WERI-Rb-1 (cell line): Measurements from ENCODE around the gene DTD1.

ENCODE experiments used
- DNase-seq: peaks from one replicate; pipeline ENCODE4 v3.0.0-alpha.2; 2020
- H3K27ac ChIP-seq: fragments of 250-450 bp; sonication (Bioruptor Pico); 2 replicates; pipeline ENCODE4 v1.5.1; 2020; ENCODE audit warnings: mild to moderate bottlenecking, moderate library complexity
- H3K27me3 ChIP-seq: fragments of 250-450 bp; sonication (Bioruptor Pico); 2 replicates; pipeline ENCODE4 v1.5.1; 2021; ENCODE audit warnings: mild to moderate bottlenecking, low read depth, moderate library complexity; ENCODE audit not compliant: insufficient read depth, severe bottlenecking
- H3K36me3 ChIP-seq: fragments of 250-450 bp; sonication (Bioruptor Pico); 2 replicates; pipeline ENCODE4 v1.5.1; 2020; ENCODE audit warnings: mild to moderate bottlenecking, moderate library complexity
- H3K4me3 ChIP-seq: 2 replicates; pipeline ENCODE4 v1.5.1; 2011; ENCODE audit warnings: low read depth, mild to moderate bottlenecking, control low read depth, low read length
- H3K9me3 ChIP-seq: fragments of 250-450 bp; sonication (Bioruptor Pico); 2 replicates; pipeline ENCODE4 v1.5.1; 2021; ENCODE audit warnings: mild to moderate bottlenecking, moderate library complexity; ENCODE audit not compliant: severe bottlenecking
- TF ChIP-seq, protein P1 (sequence below): IDR thresholded peaks from 2 replicates; pipeline ENCODE4 v1.5.1; 2011; ENCODE audit warnings: low read depth, mild to moderate bottlenecking, control low read depth, inconsistent platforms, low read length

The DTD1 gene

DNA sequence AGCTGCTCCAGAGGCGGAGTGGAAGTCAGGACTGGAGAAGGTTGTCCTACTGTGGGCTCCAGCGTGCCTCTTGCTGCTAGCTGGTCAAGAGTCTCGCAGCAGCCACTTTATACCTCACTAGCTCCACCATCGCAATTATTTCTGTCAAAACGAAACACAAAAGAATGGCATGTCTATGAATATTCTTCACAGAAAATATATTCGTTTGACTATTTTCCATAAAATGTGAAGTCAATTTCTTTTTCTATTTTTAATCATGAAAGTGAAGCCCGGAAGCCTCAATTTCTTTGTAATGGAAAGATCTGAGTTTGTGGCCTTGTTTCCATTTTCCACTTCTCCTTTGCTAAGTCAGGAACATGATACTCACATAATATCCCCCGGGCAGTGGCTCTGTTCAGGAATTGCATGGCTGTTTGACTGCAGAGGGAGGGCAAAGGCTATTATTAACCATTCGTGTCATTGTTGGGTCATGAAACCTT, 51.7 kb downstream of the DTD1 start:
- no peaks in the 10 kb centered on the region for H3K36me3 ChIP-seq
- no peaks in the 10 kb centered on the region for H3K27me3 ChIP-seq
- DNase-seq = no peak
- H3K9me3 ChIP-seq = no peaks in the 10 kb centered on the region
- TF ChIP-seq, protein P1, sequence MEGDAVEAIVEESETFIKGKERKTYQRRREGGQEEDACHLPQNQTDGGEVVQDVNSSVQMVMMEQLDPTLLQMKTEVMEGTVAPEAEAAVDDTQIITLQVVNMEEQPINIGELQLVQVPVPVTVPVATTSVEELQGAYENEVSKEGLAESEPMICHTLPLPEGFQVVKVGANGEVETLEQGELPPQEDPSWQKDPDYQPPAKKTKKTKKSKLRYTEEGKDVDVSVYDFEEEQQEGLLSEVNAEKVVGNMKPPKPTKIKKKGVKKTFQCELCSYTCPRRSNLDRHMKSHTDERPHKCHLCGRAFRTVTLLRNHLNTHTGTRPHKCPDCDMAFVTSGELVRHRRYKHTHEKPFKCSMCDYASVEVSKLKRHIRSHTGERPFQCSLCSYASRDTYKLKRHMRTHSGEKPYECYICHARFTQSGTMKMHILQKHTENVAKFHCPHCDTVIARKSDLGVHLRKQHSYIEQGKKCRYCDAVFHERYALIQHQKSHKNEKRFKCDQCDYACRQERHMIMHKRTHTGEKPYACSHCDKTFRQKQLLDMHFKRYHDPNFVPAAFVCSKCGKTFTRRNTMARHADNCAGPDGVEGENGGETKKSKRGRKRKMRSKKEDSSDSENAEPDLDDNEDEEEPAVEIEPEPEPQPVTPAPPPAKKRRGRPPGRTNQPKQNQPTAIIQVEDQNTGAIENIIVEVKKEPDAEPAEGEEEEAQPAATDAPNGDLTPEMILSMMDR = no peak
- no peak overlapping the region for H3K4me3 ChIP-seq
- H3K27ac ChIP-seq = no peak overlapping the region

DNA sequence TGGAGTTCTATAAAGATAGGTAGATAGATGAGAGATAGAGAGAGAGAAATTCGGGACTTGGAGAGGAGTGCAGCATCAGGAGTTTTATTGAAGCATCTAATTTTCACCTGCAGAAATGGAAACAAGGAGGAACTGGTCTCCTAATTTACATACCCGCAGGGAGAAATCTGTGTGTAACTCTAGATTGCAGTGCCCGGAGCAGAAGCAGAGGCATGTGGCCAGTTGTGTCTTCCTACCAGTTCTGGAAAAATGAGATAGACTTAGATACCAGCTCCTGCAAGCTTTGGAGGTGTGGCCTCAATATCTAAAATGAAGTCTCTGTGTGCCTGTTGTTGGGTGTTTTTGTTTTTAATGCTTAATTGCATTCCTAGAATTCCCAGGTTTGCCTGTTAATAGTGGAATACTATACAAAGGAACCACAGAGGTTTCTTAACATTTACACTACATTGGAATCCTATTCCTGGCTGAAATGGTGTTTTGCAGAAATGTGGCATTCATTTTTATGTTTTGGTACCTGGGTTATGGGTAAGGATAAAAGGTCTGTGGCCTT, 57.4 kb downstream of the DTD1 start:
- no peak overlapping the region for H3K4me3 ChIP-seq
- no peaks in the 10 kb centered on the region for H3K36me3 ChIP-seq
- H3K27me3 ChIP-seq = no peaks in the 10 kb centered on the region
- no peaks in the 10 kb centered on the region for H3K9me3 ChIP-seq
- H3K27ac ChIP-seq = no peak overlapping the region
- DNase-seq = no peak
- TF ChIP-seq, protein P1 = no peak

DNA sequence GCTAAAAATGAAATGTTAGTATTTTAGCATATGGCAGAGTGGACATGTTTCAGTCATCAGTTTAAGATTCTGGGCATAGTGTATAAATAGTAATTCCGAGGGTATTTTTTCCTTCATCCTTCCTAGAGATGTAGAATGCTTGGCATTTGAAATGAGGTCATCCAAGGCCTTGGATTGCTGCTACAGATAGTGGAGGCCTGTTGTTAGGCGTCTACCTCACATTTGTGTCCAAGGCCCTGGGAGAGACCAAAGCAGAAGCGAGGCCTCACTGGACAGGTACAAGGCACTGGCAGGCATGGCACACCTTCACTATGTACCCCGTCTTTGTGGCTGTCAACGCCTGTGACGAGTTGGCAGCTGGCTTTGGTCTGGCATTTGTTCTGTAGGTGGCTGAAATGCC, 58.0 kb downstream of the DTD1 start:
- DNase-seq = no peak

DNA sequence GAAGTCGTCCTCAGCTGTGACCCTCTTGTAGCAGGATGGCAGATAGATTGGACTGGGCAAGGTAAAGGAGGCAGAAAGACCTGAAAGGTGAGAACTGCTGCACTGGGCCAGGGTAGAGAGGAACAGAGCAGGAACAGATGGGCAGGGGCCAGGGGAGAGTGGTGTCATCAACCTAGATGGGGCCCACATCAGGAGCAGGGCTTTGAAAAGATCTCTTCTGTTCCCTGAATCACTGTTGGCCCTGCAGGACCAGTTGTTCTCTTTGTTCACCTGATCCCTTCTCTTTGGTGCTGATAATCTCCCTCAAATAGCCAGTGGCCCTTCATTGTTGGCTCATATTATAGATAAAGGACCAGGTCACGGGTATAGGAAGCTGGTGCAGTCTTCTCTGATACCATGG, 59.9 kb downstream of the DTD1 start:
- no peak overlapping the region for H3K27ac ChIP-seq
- TF ChIP-seq, protein P1 = no peak
- H3K36me3 ChIP-seq = no peaks in the 10 kb centered on the region
- no peak for DNase-seq
- H3K27me3 ChIP-seq = no peaks in the 10 kb centered on the region
- no peak overlapping the region for H3K4me3 ChIP-seq
- H3K9me3 ChIP-seq = no peaks in the 10 kb centered on the region

More for the DNA sequence above, 58.0 kb downstream of the DTD1 start:
- no peaks in the 10 kb centered on the region for H3K36me3 ChIP-seq
- TF ChIP-seq, protein P1 = no peak
- H3K27me3 ChIP-seq = no peaks in the 10 kb centered on the region
- no peak overlapping the region for H3K27ac ChIP-seq
- H3K4me3 ChIP-seq = no peak overlapping the region
- no peaks in the 10 kb centered on the region for H3K9me3 ChIP-seq

DNA sequence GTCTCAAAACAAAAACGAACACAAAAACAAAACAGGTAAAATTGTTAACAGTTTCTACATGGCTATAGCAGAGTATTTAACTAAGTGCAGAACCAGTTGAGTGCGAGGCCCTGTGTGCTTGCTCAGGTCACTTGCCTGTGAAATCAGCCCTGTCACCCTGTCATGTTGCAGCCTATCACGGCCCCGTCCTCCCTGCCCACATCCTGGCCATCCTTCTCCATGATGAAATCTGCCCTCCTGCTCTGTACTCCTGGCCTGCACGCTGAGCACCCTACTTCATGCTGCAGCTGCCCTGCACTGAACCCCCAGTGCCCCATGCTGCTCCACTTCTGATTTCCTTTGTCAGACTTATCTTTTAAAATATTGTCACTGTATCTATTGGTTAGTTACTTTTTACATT, 62.4 kb downstream of the DTD1 start:
- DNase-seq = no peak
- H3K36me3 ChIP-seq = no peaks in the 10 kb centered on the region
- H3K27ac ChIP-seq = peak overlapping the region; percentile 13; the same call in 1 of the 2 replicates
- no peak overlapping the region for H3K4me3 ChIP-seq
- TF ChIP-seq, protein P1 = no peak
- H3K9me3 ChIP-seq = no peaks in the 10 kb centered on the region
- H3K27me3 ChIP-seq = no peaks in the 10 kb centered on the region
